Lower leg skin (tissue), 3 donors: ENCODE results near the gene CENPK.

Experiments used
- CTCF ChIP-seq, 3 donors: fragments of 450-650 bp; IDR thresholded peaks; one replicate each; pipeline ENCODE4 v1.5.1; 2016; ENCODE audit warnings: antibody characterized with exemption in 3 of 3, mild to moderate bottlenecking in 3 of 3, moderate library complexity in 2 of 3
- POLR2A ChIP-seq, 2 donors: fragments of 450-650 bp; IDR thresholded peaks; one replicate each; pipeline ENCODE4 v1.6.1; 2016 to 2017; ENCODE audit warnings: antibody characterized with exemption in 2 of 2, mild to moderate bottlenecking in 1 of 2, moderate library complexity in 1 of 2

GRCh38 chr5:65539827-65540226, 23.1 kb downstream of the CENPK start:
- no peak for TF ChIP-seq CTCF (IDR thresholded peaks at IDR 0.05)
- TF ChIP-seq POLR2A (IDR thresholded peaks at IDR 0.05) = no peak
